HG03280 (cell line): ENCODE results near the gene VASH1.

Experiments used
- ATAC-seq: cut with Tn5 transposase; IDR thresholded peaks from one replicate; pipeline ENCODE4 v1.9.1; 2021; ENCODE audit warnings: mild to moderate bottlenecking, moderate library complexity; ENCODE audit not compliant: unreplicated experiment

VASH1 gene

GRCh38 chr14:76742185-76742584 lies 19.1 kb upstream of the VASH1 start:
- no peak for ATAC-seq

GRCh38 chr14:76742966-76743365 lies 18.3 kb upstream of the VASH1 start:
- ATAC-seq: no peak

- no peak for ATAC-seq
These were observed 8.5 kb upstream of the VASH1 start for GRCh38 chr14:76752744-76753143.

GRCh38 chr14:76753541-76754198 lies 7.6 kb upstream of the VASH1 start:
- ATAC-seq: no peak

GRCh38 chr14:76754586-76754985 lies 6.7 kb upstream of the VASH1 start:
- no peak for ATAC-seq

- ATAC-seq: no peak
These were observed 5.5 kb upstream of the VASH1 start for GRCh38 chr14:76755610-76756370.

GRCh38 chr14:76756371-76756750 lies 4.9 kb upstream of the VASH1 start:
- no peak for ATAC-seq

- no peak for ATAC-seq
These were observed 1.7 kb upstream of the VASH1 start for GRCh38 chr14:76759589-76759988.

GRCh38 chr14:76760331-76761135 lies 735 bp upstream of the VASH1 start:
- ATAC-seq: no peak

GRCh38 chr14:76761960-76762410 lies 717 bp downstream of the VASH1 start:
- ATAC-seq: no peak

GRCh38 chr14:76762411-76763095 lies 1.3 kb downstream of the VASH1 start:
- no peak for ATAC-seq

GRCh38 chr14:76763096-76764041 lies 2.1 kb downstream of the VASH1 start:
- ATAC-seq: no peak

- ATAC-seq: no peak
These were observed 4.2 kb downstream of the VASH1 start for GRCh38 chr14:76765461-76765931.

GRCh38 chr14:76767681-76768656 lies 6.7 kb downstream of the VASH1 start:
- no peak for ATAC-seq

GRCh38 chr14:76768671-76769500 lies 7.6 kb downstream of the VASH1 start:
- no peak for ATAC-seq

GRCh38 chr14:76769636-76770292 lies 8.5 kb downstream of the VASH1 start:
- ATAC-seq: no peak
